DMS153 treated with DMSO at 0.1 percent for 48 hours (cell line): ENCODE data around the gene THEM4.

Experiments used
- DNase-seq: peaks from one replicate; lab custom pipeline; 2025; ENCODE audit not compliant: unreplicated experiment; lab: John Stamatoyannopoulos, UW

THEM4 gene

GRCh38 chr1:151839082-151839412, 70.3 kb downstream of the THEM4 start:
- no peak for DNase-seq

- no peak for DNase-seq
Observed at GRCh38 chr1:151838222-151839081, 70.9 kb downstream of the THEM4 start.

- no peak for DNase-seq
Observed at GRCh38 chr1:151837884-151838221, 71.5 kb downstream of the THEM4 start.

- DNase-seq, result no peak
Observed at GRCh38 chr1:151837197-151837596, 72.1 kb downstream of the THEM4 start.

GRCh38 chr1:151835596-151835995, 73.7 kb downstream of the THEM4 start:
- no peak for DNase-seq

- no peak for DNase-seq
Observed at GRCh38 chr1:151834239-151834638, 75.1 kb downstream of the THEM4 start.

GRCh38 chr1:151833172-151833900, 76.0 kb downstream of the THEM4 start:
- no peak for DNase-seq

- peak; percentile 80 for DNase-seq
Observed at GRCh38 chr1:151832318-151832980, 76.9 kb downstream of the THEM4 start.

GRCh38 chr1:151831605-151832004, 77.7 kb downstream of the THEM4 start, which contains the start of gene RORC:
Gene RORC (minus strand): TSS chr1:151831802. CDS start chr1:151831764, 38 bp downstream.
- no peak for DNase-seq

GRCh38 chr1:151831256-151831591, 78.1 kb downstream of the THEM4 start:
- no peak for DNase-seq

- DNase-seq, result no peak
Observed at GRCh38 chr1:151830055-151830454, 79.3 kb downstream of the THEM4 start.

- DNase-seq, result no peak
Observed at GRCh38 chr1:151829352-151830046, 79.8 kb downstream of the THEM4 start.

- no peak for DNase-seq
Observed at GRCh38 chr1:151828921-151829320, 80.4 kb downstream of the THEM4 start.

GRCh38 chr1:151827853-151828252, 81.5 kb downstream of the THEM4 start:
- no peak for DNase-seq

GRCh38 chr1:151825751-151826660, 83.3 kb downstream of the THEM4 start:
- no peak for DNase-seq

GRCh38 chr1:151825204-151825603, 84.1 kb downstream of the THEM4 start:
- no peak for DNase-seq
